GM21423 (cell line): ENCODE measurements around the gene MYO1B.
A peak's percentile ranks its signal among the peaks of the same experiment; 100 is the strongest.

Experiments
- ATAC-seq: cut with Tn5 transposase; IDR thresholded peaks from one replicate; pipeline ENCODE4 v1.9.1; 2021; ENCODE audit warnings: mild to moderate bottlenecking, moderate library complexity; ENCODE audit not compliant: unreplicated experiment

The MYO1B gene

DNA sequence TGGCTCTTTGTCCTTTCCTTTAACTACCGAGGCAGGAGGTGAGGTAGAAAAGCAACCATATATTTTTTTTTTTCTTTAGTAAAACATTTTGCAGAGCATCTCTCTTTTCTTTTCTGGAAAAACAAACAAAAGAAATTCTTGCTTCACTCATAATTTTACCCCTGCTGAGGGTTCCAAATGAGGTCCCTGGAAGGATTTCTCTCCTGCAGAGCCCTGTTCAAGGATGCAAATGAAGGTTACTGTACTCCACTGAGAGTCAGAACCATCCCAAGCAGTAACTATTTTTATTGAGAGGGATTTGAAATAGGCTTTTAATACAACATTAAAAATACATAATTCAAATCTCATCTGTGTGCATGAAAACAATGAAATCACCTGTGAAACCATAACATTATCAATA lies 19.5 kb upstream of the MYO1B start:
- ATAC-seq, result no peak

DNA sequence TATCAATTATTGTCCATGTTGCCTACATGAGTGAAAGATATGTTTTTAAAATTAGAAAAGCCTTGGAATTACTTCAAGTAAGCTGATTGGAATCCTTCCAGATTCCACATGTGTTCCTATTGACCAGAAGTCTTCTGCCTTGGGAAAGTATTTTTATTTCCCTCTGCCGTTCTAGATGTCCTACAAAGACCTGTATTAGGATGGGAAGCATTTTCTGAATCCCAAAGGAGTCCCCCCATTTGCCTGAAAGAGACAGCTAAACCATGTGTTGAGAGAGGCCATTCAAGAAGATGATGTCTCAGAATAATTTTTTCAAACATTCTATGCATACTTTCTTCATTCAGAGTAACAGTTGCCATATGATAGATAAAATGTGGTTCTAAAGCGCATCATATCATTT lies 19.0 kb upstream of the MYO1B start:
- no peak for ATAC-seq

DNA sequence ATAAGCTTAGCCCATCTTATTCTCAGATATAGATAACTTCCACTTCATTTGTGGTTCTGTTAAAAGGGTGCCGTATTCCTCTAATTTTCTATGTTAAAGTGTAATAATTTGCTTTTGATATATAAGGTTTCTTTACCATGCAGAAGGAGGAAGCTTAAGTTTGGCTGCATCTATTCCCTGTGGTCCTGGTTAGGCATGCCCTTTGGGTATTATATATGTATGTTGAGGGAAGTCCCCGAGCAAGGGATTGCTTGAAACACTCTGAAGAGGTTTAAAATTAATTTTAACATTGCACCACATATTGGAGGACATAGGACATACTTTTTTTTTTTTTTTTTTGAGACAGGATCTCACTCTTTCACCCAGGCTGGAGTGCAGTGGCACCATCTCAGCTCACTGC lies 16.9 kb upstream of the MYO1B start:
- no peak for ATAC-seq

DNA sequence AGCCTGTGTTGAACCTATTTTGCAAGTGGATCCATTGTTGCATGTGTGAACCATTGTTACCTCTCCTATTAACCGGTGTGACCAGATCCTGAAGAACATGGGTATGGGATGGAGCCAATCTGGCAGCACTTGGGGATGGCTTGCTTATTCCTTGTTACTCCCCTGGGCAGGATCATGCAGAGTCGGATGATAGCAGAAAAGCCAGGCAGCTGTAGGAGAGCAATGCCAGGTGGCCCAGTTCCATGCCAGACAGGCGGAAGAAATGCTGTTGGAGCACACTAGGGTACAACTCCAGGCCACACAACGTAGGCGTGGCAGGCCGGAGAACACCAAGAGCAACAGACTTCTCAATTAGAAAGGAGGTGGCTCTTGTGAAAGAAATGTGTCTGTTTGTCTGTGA lies 16.3 kb upstream of the MYO1B start:
- ATAC-seq, result no peak

DNA sequence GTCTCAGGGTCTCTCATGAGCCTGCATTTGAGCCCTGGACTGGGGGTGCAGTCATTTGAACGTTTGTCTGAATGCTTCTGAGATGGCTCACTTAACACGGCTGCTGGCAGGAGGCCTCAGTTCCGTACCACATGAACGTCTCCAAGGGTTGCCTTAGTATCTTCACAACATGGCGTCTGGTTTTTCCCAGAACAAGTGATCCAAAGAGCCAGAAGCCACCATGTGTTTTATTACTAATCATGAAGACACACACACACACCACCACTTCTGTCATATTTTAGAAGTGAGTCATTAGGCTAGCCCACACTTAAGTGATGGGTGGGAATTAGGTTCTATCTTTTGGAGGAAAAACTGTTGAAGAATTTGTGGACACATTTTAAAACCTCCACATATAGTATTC lies 15.0 kb upstream of the MYO1B start:
- ATAC-seq, result no peak

DNA sequence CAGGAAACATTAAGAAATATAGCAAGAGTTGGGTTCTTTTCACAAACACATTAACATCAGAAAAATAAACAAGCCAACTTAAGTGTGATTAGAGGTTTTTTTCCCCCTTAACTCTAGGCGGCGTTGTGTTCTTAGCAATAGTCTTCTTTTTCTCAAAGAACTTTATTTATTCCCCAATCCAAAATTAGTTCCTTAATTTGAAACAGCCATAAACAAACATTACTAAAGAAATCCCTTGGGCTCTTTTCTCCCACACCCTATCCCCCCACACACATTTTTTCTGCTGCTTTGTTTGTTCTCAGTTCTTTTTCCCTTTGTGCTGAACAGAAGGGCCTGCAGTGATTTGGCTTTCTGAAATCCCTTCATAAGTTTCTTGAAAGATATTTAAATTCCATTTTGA lies 13.2 kb upstream of the MYO1B start:
- no peak for ATAC-seq

DNA sequence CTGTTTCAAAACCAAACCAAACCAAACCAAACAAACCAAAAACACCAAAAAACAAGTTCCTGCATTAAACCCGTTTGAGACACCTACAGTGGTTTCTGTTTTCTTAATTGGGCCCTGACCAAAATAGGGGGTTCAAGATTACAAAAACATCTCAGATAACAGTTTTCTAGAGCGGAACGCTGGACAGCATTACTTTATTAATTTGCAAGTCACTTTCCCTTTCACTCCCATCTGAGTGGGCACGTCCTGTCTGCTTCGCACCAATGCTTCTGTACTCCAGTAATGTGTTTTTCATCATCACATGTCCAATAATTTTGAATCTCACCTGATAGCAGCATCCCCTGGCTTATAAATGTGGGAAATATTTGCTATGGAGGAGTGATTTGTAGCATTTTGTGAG lies 11.7 kb upstream of the MYO1B start:
- no peak for ATAC-seq

DNA sequence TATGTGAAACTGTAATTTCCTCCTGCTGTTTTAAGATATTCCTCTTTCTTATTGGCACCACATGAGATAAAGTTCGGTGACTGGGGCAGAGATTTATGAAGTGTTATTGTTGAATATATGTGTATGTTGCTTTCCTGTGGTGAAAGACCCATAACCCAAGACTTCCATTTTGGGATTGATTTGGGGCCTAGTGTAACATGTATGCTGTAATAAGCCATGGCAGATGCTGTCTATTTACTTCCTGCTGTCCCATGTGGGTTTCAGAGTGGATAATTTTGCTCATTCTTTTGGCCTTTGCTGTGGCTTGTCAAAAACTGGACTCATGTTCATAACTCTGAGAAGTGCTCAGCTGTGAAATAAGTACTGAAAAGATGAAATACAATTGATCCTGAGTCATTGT lies 10.8 kb upstream of the MYO1B start:
- ATAC-seq, result no peak

DNA sequence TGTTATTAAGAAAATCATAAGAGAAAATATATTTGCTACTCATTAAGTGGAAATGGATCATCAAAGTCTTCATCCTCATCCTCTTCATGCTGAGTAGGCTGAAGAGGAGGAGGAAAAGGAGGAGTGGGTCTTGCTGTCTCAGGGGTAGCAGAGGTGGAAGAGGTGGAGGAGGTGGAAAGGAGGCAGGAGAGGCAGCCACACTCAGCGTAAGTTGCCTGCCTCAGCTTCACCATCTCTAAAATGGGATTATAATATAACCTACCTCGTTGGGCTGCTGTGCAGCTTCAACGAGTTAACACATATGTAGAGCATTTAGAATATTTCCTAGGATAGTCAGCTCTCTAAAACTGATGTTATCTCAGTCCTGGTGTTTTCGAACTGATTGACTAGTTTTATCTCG lies 4.3 kb upstream of the MYO1B start:
- no peak for ATAC-seq

DNA sequence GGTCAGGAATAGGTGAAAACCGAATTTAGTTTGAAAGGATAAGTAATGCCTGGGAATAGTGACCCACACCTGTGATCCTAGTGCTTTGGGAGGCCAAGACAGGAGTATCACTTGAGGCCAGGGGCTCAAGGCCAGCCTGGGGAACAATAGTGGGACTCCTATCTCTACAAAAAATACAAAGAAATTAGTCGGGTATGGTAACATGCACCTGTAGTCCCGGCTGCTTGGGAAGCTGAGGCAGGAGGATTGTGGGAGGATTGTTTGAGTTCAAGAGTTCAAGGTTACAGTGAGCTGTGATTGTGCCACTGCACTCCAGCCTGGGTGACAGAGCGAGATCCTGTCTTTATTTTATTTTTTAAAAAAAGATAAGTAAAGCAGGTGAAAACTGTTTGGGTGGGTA lies 3.8 kb upstream of the MYO1B start:
- ATAC-seq, result no peak

DNA sequence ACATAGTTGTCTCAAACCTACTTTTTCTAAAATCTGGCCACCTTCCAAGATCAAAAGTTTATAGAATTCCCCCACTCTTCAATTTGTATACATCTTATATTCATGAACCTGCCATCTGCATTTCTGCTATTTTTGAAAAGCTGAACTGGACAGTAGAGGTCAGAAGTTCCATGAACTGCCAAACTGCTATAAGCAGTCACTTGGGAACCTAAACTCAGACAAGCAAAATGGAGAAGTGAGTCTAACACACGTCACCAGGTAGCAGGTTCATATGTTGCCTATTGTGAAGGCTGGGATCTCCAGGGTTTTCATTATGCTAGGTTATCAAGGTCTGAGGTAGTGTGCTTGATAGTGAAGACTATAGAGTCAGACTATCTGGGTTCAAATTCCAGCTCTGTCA lies 2.0 kb upstream of the MYO1B start:
- no peak for ATAC-seq

DNA sequence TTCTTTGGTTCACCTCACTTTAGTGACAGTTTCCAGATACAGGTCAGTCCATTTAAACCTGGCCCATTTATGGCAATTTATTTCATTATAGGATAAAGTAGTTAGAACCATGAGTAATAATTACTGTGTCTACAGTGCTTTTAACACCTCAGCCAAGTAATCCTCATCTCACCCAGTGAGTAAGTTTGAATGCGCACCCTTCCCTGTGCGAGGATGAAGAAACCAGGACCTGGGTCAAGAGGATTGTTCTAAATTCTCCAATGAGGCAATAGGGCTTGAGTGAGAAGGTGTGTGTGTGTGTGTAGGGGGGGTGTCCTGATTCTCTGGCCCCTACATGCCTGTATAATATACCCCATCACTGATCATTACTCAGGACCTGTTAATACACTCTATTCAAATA lies 854 bp upstream of the MYO1B start:
- no peak for ATAC-seq

DNA sequence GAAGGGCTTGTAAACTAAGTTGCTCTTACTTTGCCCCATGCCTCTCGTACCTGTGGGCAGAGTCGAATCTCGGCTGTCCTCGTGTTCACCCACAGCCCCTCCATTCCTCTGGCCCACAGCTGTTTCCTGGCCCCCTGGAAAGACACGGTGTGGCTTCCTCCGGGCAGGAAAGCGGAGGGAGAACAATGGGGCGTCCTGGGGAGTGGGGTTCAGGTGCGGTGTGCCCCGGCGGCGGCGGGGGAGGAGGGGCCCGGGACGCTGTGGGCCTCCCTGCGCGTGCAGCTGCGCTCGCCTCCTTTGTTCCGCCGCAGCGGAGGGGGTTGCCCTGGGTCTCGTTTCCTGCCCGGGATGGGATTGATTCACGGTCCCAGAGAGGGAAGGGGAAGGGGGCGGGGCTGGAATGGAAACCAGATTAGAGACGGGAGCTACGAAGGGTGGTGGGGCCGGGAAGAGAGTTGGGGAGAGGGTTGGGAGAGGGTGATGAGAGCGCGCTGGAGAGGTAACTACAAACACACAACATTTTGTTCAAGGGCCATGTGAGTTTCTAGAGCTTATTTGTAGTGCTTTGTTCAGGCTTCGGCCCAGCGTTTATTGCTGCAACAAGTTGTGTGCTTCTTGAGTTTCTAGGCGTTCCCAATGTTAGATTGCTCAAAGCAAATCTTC lies 796 bp downstream of the MYO1B start:
- ATAC-seq, result peak; percentile 14

DNA sequence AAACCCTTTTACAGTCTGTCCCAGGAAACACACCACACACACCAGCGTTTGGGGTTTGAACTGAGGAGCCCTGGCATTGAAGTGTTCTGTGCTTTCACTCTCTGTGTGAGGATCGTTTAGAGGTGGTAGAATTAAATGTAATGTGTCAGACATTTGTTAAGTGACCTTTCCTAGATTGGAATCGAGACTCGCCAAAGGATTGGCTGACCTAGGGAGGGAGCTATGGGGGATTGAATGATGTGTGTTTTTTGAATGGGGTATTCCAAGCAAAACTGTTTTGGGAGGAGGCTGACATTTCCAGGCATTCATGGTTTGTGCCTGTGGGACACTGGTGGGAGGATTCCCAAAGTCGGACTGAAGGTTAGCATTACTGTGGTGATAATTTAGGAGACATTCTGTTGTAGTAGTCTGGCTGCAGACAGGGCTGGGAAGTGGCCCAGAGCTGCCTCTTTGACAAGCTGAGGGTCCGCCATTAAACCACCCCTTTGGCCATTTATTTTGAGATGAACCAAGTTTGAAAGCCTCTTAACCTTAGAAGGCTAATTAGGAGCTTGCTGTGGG lies 1.7 kb downstream of the MYO1B start:
- no peak for ATAC-seq

DNA sequence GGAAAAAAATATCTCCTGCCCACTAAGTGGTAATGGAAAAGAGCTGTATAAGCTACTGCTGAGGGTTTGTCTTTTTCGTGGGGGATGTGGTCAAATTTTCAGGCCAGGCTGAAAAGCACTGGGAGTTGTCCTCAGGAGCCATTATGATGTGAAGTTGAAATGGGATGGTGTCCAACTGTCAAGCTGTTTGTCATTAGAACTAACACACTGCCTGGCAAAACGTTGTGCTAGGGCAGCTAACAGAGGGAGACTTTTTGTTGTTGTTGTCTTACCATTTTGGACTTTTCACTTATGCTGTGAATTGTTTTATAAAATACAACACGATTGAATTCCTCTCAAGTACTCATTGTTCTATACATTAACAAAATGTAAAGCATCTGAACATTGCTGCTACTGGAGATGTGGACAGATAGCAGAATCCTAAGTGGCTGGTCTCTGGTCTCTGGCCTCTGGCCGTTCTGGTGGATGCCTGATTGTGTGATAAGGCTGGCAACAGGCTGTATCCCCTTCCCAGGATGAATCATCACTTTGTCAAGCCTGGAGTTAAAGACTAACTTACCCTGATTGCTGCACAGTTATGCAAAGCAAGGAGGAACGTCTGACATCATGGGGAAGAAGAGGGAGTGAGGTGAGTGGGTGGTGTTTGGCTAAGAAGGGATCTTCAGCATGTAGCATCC lies 2.3 kb downstream of the MYO1B start:
- ATAC-seq, result peak; percentile 39

DNA sequence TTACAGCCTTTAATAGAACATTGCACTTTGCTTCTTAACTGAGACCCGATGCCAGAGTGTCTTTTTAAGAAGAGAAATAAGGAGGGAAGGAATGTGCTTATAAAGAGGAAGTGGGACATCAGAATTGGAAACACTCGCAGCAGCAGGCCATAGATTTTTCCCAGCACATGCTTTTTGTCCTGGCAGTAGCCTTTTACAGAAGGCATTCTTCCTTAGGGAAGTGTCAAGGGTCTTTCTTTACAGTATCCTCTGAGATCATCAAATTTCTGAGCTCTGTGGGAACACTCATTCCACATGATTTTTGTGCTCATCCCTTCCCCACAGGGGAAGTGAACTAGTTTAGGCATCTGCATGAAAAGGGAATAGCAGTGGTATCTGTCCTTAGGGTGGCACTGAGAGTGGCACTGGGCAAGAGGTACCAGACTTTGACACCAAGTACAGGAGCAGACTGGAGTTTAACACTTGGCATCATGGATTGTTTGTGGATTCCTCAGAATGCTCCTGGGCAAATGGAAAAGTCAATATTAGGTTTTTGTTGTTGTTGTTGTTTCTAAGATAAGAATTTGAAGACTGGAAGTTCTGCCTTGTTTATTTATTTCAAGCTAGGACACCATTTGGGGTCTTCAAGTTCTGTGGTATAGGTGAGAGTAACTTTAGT lies 4.1 kb downstream of the MYO1B start:
- ATAC-seq, result no peak

DNA sequence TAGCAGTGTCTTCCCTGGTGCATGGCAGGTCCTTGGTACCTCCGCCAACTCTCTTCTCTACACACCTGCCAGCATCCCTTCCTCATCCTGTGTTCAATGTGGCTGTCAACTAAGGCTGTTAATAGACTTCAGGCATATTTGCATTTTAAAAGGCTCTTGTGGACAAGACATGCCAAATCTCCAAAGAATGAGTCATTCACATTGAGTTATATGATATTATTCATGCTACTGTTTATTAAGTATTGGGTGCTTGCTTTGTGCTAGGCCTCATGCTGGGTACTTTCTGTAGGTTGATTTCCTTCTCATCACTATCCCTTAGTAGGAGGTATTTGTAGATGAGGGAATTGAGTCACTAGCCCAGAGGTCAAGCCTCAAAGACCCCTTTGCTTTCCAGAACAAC lies 5.2 kb downstream of the MYO1B start:
- ATAC-seq, result no peak

DNA sequence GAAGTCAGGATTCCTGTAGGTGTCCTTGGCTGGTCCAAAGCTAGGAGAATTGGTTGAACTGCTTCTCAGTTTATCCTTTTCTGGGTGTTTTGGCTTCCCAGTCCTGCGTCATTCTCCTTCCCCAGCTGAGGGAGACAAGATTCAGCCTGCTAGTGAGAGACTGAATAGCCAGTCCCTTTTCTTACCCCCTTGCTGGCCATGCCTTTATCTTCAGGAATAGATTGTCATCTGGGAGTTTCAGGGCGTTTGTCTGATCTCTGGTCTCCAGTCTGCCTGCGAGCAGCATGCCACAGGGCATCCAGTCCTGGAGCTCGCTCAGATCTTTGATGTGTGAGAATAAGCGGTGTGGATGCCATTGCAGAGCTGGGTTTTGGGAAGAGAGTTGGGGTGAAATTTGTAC lies 5.8 kb downstream of the MYO1B start:
- ATAC-seq, result no peak

DNA sequence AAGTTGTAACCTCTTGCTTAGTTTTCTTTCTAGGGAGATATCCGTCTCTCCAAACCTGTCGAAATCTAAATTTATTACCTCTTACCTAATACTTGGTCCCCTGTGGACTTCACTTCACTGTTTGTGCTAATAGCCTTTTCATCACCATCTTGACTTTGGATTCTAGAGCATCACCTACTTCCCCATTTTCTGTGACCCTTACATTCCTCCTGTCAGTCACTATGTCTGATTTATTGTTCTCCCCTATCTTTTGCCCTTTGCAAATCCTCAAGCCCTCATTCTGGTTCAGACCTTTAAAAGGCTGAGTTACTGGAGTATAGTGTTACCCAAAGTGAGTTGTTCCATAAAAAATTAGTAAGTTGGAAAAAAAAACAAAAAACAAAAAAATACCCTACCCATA lies 7.5 kb downstream of the MYO1B start:
- ATAC-seq, result no peak

DNA sequence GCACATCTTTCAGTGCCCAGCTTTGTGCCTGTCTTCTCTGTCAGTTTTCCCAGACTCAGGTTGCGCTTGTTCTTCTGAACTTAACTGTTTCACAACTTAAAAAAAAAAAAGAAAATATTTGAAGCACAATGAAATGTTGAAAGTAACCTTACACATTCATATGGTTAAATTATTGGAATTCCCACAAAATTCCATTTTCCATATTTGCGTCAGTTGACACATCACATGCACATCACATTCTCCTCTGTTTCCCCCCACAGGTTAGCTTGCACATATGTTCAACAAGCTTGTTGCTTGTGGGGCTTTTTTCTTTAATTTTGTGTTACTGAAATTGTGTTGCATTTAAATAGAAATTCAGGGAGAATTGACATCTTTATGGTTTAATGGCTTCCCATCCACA lies 8.3 kb downstream of the MYO1B start:
- no peak for ATAC-seq

DNA sequence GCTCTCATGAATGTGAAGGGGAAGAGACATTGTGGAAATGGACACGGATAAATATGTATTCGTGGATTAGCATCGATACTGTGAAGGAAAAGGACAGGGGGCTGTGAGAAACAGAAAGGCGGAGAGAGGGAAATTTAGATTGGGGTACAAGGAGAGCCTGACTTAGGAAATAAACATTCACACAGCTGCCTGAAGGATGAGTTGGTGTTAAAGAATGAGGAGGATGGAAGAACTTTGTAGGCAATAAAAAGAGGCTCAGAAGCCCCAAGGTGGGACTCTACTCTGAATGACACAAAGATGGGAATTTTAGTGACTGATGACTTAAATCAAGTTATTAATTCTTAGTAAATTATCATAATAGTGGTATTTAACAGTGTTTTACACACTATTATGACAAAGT lies 10.1 kb downstream of the MYO1B start:
- ATAC-seq, result no peak

DNA sequence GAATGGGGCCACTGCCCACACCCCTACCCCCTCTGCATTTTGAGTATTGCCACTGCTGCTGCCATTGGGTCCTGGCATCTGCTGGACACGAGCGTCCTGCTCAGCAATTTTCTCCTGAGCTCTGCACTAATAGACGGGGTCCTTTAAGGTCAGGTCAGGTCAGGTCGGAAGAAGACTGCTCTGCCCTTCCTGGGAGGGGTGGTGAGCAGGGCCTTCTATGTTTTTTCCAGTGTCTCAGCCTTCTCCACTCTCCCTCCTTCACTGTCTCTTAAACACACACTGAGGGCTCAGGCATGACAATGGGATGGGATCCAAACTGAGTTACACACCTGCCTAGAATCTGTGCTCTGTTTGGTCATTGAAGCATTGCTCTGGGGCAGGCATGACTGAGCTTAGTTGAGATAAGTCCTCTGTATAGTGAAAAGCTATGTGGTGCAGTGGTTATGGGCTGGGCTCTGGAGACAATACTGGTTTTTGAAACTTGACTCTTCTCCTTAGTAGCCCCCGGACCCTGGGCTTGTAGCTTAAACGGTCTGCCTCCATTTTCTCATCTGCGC lies 10.6 kb downstream of the MYO1B start:
- no peak for ATAC-seq
